K562 (cell line): ENCODE results near the gene MRNIP. TPM values are rescaled to one million over a fixed set of nuclear protein-coding genes. Genes with fewer than 3 reads are reported as not detected.

Experiments
- ATAC-seq: fragments of 200-7000 bp; cut with Tn5 transposase; 3 replicates; pipeline ENCODE4 v1.9.1; 2020; ENCODE audit warnings: moderate library complexity
- BruUV-seq: library from RNA; stranded (reverse); fragments of 400-500 nt; replicated peaks from 2 replicates; lab custom pipeline; 2021; lab: Mats Ljungman, UMichigan
- CTCF ChIA-PET: fragments of 300-600 bp; formaldehyde crosslinking; extraction: SDS; loops from one replicate; lab custom pipeline; 2021; ENCODE audit warnings: low intra/inter-chr PET ratio; lab: Yijun Ruan, JAX
- POLR2A ChIA-PET: fragments of 300-600, 350-650 bp; sonication (Branson Sonifier 250); formaldehyde crosslinking; extraction: SDS; loops from one replicate; lab custom pipeline; 2021; ENCODE audit warnings: antibody characterized with exemption, inconsistent platforms; lab: Yijun Ruan, JAX
- DNase-seq, 4 experiments: peaks; one replicate each; pipeline versions ENCODE4 v3.0.0 to v3.0.0-alpha.2; 2011 to 2018; ENCODE audit warnings: low spot score in 3 of 4, mixed read lengths in 3 of 4; ENCODE audit errors: extremely low read depth in 1 of 4
- FAIRE-seq: peaks from 2 replicates; lab custom pipeline; 2011; peaks lifted over from hg19 to GRCh38; lab: Jason Lieb, UNC
- H2AFZ ChIP-seq: 2 replicates; pipeline ENCODE4 v1.6.0; 2011; ENCODE audit warnings: low read depth, low read length, control low read depth, inconsistent platforms
- H3K27ac ChIP-seq: fragments of 200-600 bp; 3 replicates; pipeline ENCODE4 v1.8.0; 2011; ENCODE audit warnings: low read depth, mild to moderate bottlenecking, control low read depth, inconsistent platforms, low read length, moderate library complexity, mixed read lengths; ENCODE audit errors: extremely low read depth
- H3K27me3 ChIP-seq, 2 experiments: fragments of 300-600 bp in 1 of 2; 2 replicates in 1 of 2; 3 replicates in 1 of 2; pipeline versions ENCODE4 v1.6.0 to v1.8.0; 2011; ENCODE audit warnings: inconsistent platforms in 2 of 2, low read length in 2 of 2, mild to moderate bottlenecking in 1 of 2, mixed read lengths in 1 of 2, moderate library complexity in 1 of 2; ENCODE audit not compliant: control insufficient read depth in 2 of 2, insufficient read depth in 2 of 2
- H3K36me3 ChIP-seq: fragments of 300-600 bp; 3 replicates; pipeline ENCODE4 v1.8.0; 2011; ENCODE audit warnings: mild to moderate bottlenecking, low read length, inconsistent platforms; ENCODE audit not compliant: control insufficient read depth, insufficient read depth
- H3K4me1 ChIP-seq, 2 experiments: fragments of 200-600 bp in 1 of 2; replicated peaks in 1 of 2; 2 replicates in 1 of 2; 3 replicates in 1 of 2; pipeline versions ENCODE4 v1.5.1 to v1.8.0; 2011; ENCODE audit warnings: inconsistent platforms in 2 of 2, low read length in 2 of 2, mild to moderate bottlenecking in 1 of 2, mixed read lengths in 1 of 2, moderate library complexity in 1 of 2; ENCODE audit not compliant: control insufficient read depth in 2 of 2, insufficient read depth in 2 of 2
- H3K4me2 ChIP-seq: 2 replicates; pipeline ENCODE4 v1.6.1; 2011; ENCODE audit warnings: low read length, control low read depth, inconsistent platforms, mixed read lengths; ENCODE audit not compliant: insufficient read depth
- H3K4me3 ChIP-seq: fragments of 200-600 bp; sonication (generic), shearing (Covaris generic); 2 replicates; pipeline ENCODE4 v1.5.1; 2016; ENCODE audit warnings: control low read depth, inconsistent platforms
- H3K79me2 ChIP-seq: fragments of 200-600 bp; 3 replicates; pipeline ENCODE4 v1.8.0; 2011; ENCODE audit warnings: low read length, inconsistent platforms; ENCODE audit not compliant: control insufficient read depth, insufficient read depth
- H3K9ac ChIP-seq, 2 experiments: 2 replicates each; pipeline versions ENCODE4 v1.6.0 to v1.6.1; 2011; ENCODE audit warnings: low read depth in 2 of 2, low read length in 2 of 2, control low read depth in 1 of 2, inconsistent platforms in 1 of 2, mild to moderate bottlenecking in 1 of 2, mixed read lengths in 1 of 2; ENCODE audit not compliant: insufficient read depth in 1 of 2
- H3K9me1 ChIP-seq: one replicate; pipeline ENCODE4 v1.6.0; 2011; ENCODE audit warnings: inconsistent platforms, mild to moderate bottlenecking, low read length, moderate library complexity; ENCODE audit not compliant: control insufficient read depth, insufficient read depth
- H3K9me3 ChIP-seq: replicated peaks from 2 replicates; pipeline ENCODE4 v1.5.1; 2011; ENCODE audit warnings: low read depth, low read length, inconsistent platforms; ENCODE audit not compliant: control insufficient read depth, insufficient read depth
- H4K20me1 ChIP-seq: replicated peaks from 2 replicates; pipeline ENCODE4 v1.6.1; 2011; ENCODE audit warnings: low read length, inconsistent platforms, mixed read lengths; ENCODE audit not compliant: control insufficient read depth, insufficient read depth
- C11orf30 ChIP-seq: fragments of 450-650 bp; IDR thresholded peaks from 2 replicates; pipeline ENCODE4 v1.6.1; 2016; ENCODE audit warnings: low read depth, mild to moderate bottlenecking
- CHD4 ChIP-seq: fragments of 200-600 bp; sonication (generic); IDR thresholded peaks from 3 replicates; pipeline ENCODE4 v1.6.1; 2012; ENCODE audit warnings: low read depth, mild to moderate bottlenecking, mixed read lengths, low read length, inconsistent platforms; ENCODE audit not compliant: insufficient read depth, insufficient replicate concordance, poor library complexity, severe bottlenecking
- COPS2 ChIP-seq: fragments of 450-650 bp; conservative IDR thresholded peaks from 2 replicates; pipeline ENCODE4 v1.6.1; 2016; ENCODE audit warnings: mild to moderate bottlenecking, moderate library complexity
- EP400 ChIP-seq: fragments of 450-650 bp; IDR thresholded peaks from 2 replicates; pipeline ENCODE4 v1.6.1; 2017; ENCODE audit warnings: antibody characterized with exemption, mild to moderate bottlenecking, moderate library complexity
- FOXJ3 ChIP-seq: sonication (generic); formaldehyde crosslinking; IDR thresholded peaks from 2 replicates; pipeline ENCODE4 v1.4.0; 2020; ENCODE audit warnings: mild to moderate bottlenecking, missing genetic modification reagents
- FOXK2 ChIP-seq, 2 experiments: fragments of 450-650 bp; IDR thresholded peaks in 1 of 2; conservative IDR thresholded peaks in 1 of 2; 2 replicates each; pipeline ENCODE4 v1.6.1; 2016; ENCODE audit warnings: low read depth in 2 of 2, mild to moderate bottlenecking in 1 of 2
- HDAC8 ChIP-seq: fragments of 450-650 bp; IDR thresholded peaks from 2 replicates; pipeline ENCODE4 v1.6.1; 2016; ENCODE audit warnings: mild to moderate bottlenecking, missing genetic modification characterization, moderate library complexity, missing compliant biosample characterization
- PPARD ChIP-seq: fragments of 250-450 bp; sonication (Bioruptor Pico); IDR thresholded peaks from 2 replicates; pipeline ENCODE4 v1.8.0; 2022; ENCODE audit warnings: inconsistent platforms, mild to moderate bottlenecking, moderate library complexity
- UBTF ChIP-seq, 2 experiments: IDR thresholded peaks; 2 replicates each; pipeline ENCODE4 v1.6.1; 2012; ENCODE audit warnings: improper control_type of control experiment in 2 of 2, low read depth in 2 of 2, low read length in 2 of 2, borderline replicate concordance in 1 of 2
- WGBS: fragments of 100-300 bp; shearing (Covaris generic); methylation state at CpG from one replicate; pipeline ENCODE4 v1.1.6; 2016; ENCODE audit warnings: low coverage, mixed read lengths; ENCODE audit not compliant: insufficient coverage; ENCODE audit errors: missing lambda C conversion rate; 5-methylcytosine and 5-hydroxymethylcytosine counted together
- in situ Hi-C: fragments of 300-500 bp; cut with MboI; formaldehyde crosslinking; loops from 4 replicates; pipeline ENCODE4 v1.15.0; 2018; ENCODE audit warnings: inconsistent platforms, mixed read lengths
- intact Hi-C: fragments of 100-400 bp; cut with micrococcal nuclease; formaldehyde crosslinking; loops from 2 replicates; pipeline ENCODE4 v1.14.2; 2022
- polyA plus RNA-seq, 8 experiments: library from polyadenylated mRNA; depleted of rRNA in 4 of 8; stranded (reverse) in 5 of 8; unstranded in 3 of 8; fragments of >200 nt; fragmentation: Nextera tagmentation in 2 of 8; fragmentation: Illumina TruSeq in 1 of 8; extraction: Ambion mirVana in 2 of 8; extraction: Trizol in 1 of 8; gene quantifications; 2 replicates each; pipeline versions ENCODE4 v1.2.1 to v1.2.3, GENCODE V29; 2011 to 2014; ENCODE audit warnings: inconsistent platforms in 1 of 8, missing spikeins in 1 of 8
- total RNA-seq, 7 experiments: library from RNA; depleted of rRNA in 6 of 7; stranded (reverse); fragments of >200 nt in 6 of 7; fragmentation: Illumina TruSeq in 2 of 7; extraction: Trizol in 2 of 7; gene quantifications; 2 replicates each; pipeline versions ENCODE4 v1.2.1 to v1.2.3, GENCODE V29; 2011 to 2021; ENCODE audit warnings: low replicate concordance in 1 of 7
- TF ChIP-seq, protein P1 (sequence below): IDR thresholded peaks from 2 replicates; pipeline ENCODE4 v1.6.1; 2016; ENCODE audit warnings: missing genetic modification characterization, missing compliant biosample characterization

The MRNIP gene
- total and polyA plus RNA-seq, 9 of the 15 experiments (the other 6 are each of a cell fraction or from before 2014, with no cell fraction given) = 3.6 to 39.0 (median 16.8) TPM

DNA sequence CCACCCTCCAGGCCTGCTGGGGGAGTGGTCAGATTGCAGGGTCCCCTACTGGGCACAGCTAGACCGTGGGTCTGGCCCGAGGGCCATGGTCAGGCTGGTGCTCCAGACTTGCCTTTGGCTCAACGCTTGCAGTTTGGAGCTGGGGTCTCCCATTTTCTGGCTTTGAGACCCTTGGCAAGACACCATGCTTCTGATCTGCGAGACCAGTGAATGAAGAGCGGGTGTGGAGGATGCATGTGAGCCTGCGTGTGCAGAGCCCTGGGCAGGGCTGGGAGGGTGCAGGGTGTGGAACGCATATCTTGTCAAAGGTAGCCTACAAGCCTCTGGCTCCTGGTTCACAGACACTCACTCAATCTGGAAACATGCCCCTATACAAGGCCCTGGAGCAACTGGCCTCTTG is 6.1 kb upstream of the MRNIP start:
- Histone ChIP-seq H4K20me1 (no peaks in the 10 kb centered on the region), H3K4me1 (peaks cover 4 to 20% of the 10 kb centered on the region in 2 experiments; a peak in 3 of 5 replicates), H3K27me3 (no peaks in the 10 kb centered on the region), H3K4me2 (no peak overlapping the region), H3K4me3 (no peak overlapping the region), H3K9ac (no peak overlapping the region), H3K36me3 (peaks cover 62% of the 10 kb centered on the region; the same call in 2 of the 3 replicates), H2AFZ (no peak overlapping the region), H3K9me1 (peaks cover 2% of the 10 kb centered on the region), H3K79me2 (no peaks in the 10 kb centered on the region), H3K9me3 (no peaks in the 10 kb centered on the region), H3K27ac (no peak overlapping the region)
- intact Hi-C loops (no loop called here), in situ Hi-C loops (no loop called here)
- 89% methylated on average over 7 of the region's 7 CpGs for whole genome bisulfite sequencing
- no TSS peak for BruUV-seq
- TF ChIP-seq, protein P1, sequence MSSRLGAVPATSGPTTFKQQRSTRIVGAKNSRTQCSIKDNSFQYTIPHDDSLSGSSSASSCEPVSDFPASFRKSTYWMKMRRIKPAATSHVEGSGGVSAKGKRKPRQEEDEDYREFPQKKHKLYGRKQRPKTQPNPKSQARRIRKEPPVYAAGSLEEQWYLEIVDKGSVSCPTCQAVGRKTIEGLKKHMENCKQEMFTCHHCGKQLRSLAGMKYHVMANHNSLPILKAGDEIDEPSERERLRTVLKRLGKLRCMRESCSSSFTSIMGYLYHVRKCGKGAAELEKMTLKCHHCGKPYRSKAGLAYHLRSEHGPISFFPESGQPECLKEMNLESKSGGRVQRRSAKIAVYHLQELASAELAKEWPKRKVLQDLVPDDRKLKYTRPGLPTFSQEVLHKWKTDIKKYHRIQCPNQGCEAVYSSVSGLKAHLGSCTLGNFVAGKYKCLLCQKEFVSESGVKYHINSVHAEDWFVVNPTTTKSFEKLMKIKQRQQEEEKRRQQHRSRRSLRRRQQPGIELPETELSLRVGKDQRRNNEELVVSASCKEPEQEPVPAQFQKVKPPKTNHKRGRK (tag) = no peak
- TF ChIP-seq HDAC8 (tag) = no peak
- TF ChIP-seq CHD4 = no peak
- TF ChIP-seq C11orf30 = no peak
- TF ChIP-seq COPS2 = no peak
- TF ChIP-seq UBTF (IDR thresholded peaks at IDR 0.05; ENCODE audit: borderline replicate concordance in 1 of 2, low read depth in 2 of 2, low read length in 2 of 2) = no peak
- TF ChIP-seq EP400 = no peak
- no peak for TF ChIP-seq FOXJ3 (CRISPR knock-in tag)
- no peak for TF ChIP-seq PPARD (CRISPR knock-in tag)
- TF ChIP-seq FOXK2 (conservative IDR thresholded peaks at IDR 0.05 in 1 of 2, IDR thresholded peaks at IDR 0.05 in 1 of 2; ENCODE audit: low read depth in 2 of 2) = no peak
- FAIRE-seq (no peak), ATAC-seq (no peak), DNase-seq (no peak)
- POLR2A ChIA-PET = interaction anchor here (0.7 kb wide), 1 partner anchor 14 kb away, joined by 3 read pairs; no protein-coding TSS in a partner anchor
- CTCF ChIA-PET = no interaction called here
